Stimulated activated memory B cell treated with anti-CD40 and anti-IgM and Interleukin-4, amounts not matched to agents 10 μg/mL and 1 μg/mL and 100 μg/mL, for 72 hours (primary cell): Measurements from ENCODE around the gene DAPP1.

ENCODE experiments used
- ATAC-seq: fragments of 150-1000 bp; cut with Tn5 transposase; 2 replicates; pipeline ENCODE4 v1.10.0; 2021
- H3K27ac Mint-ChIP-seq: one replicate; pipeline ENCODE4 v1.8.0; 2022; ENCODE audit warnings: mild to moderate bottlenecking, mixed read lengths
- H3K27me3 Mint-ChIP-seq: one replicate; pipeline ENCODE4 v1.8.0; 2022; ENCODE audit warnings: mixed read lengths
- H3K36me3 Mint-ChIP-seq: one replicate; pipeline ENCODE4 v1.8.0; 2022; ENCODE audit warnings: mixed read lengths
- H3K4me1 Mint-ChIP-seq: one replicate; pipeline ENCODE4 v1.8.0; 2022; ENCODE audit warnings: mixed read lengths
- H3K4me3 Mint-ChIP-seq: one replicate; pipeline ENCODE4 v1.8.0; 2022; ENCODE audit warnings: mild to moderate bottlenecking, moderate library complexity, mixed read lengths
- H3K9me3 Mint-ChIP-seq: one replicate; pipeline ENCODE4 v1.8.0; 2022; ENCODE audit warnings: mixed read lengths

Gene DAPP1

DNA sequence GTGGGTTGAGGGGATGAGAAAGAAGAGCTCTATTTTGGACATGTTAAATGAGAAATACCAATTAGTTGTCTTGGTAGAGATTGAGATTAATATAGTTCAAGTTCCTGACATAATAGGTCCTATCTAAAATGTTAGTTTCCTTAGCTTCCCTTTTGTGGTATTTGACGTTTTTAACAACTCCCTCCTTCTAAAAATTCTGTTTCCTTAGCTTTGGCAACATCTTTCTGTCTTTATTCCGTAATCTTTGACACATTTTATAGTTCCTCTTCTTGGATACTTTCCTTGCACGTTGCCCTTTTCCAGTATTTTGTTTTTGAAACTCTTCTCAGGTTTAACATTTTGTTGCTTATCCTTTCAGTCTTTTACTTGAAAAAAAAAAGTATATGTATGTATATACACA is 40.7 kb downstream of the DAPP1 start:
- H3K36me3 Mint-ChIP-seq = peaks cover 68% of the 10 kb centered on the region

DNA sequence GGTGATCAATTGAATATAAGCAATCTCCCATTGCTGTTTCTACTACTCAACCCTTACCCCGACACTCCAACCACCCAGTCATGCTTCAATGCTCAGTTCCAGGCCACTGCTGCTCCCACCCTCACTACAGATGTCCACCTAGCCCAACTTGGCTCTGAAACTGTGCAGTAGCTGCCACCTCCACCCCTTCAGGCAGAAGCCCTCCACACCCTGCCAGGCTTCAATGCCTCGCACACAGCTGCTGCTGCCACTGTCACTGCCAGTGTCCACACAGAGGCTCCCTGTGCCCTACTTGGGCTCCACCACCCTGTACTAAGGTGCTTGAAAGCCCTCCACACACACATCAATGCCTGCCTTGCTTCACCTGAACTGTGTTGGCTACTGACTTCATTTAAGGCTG is 43.0 kb downstream of the DAPP1 start:
- H3K27me3 Mint-ChIP-seq = no peaks in the 10 kb centered on the region
- peak overlapping the region; percentile 74 for H3K27ac Mint-ChIP-seq
- peak; percentile 73 for ATAC-seq
- H3K4me3 Mint-ChIP-seq = peak overlapping the region; percentile 27
- H3K9me3 Mint-ChIP-seq = no peaks in the 10 kb centered on the region
- peaks cover 47% of the 10 kb centered on the region for H3K36me3 Mint-ChIP-seq
- H3K4me1 Mint-ChIP-seq = peaks cover 38% of the 10 kb centered on the region

More for the DNA sequence above, 40.7 kb downstream of the DAPP1 start:
- H3K9me3 Mint-ChIP-seq = no peaks in the 10 kb centered on the region
- no peak overlapping the region for H3K4me3 Mint-ChIP-seq
- no peak for ATAC-seq
- peak overlapping the region; percentile 88 for H3K27ac Mint-ChIP-seq
- H3K4me1 Mint-ChIP-seq = peaks cover 55% of the 10 kb centered on the region
- no peaks in the 10 kb centered on the region for H3K27me3 Mint-ChIP-seq

GRCh38 chr4:99860521-99860920 is 43.9 kb downstream of the DAPP1 start:
- Mint-ChIP-seq H3K4me1 (peaks cover 28% of the 10 kb centered on the region), H3K27ac (peak overlapping the region; percentile 42), H3K27me3 (no peaks in the 10 kb centered on the region), H3K36me3 (peaks cover 38% of the 10 kb centered on the region), H3K9me3 (no peaks in the 10 kb centered on the region), H3K4me3 (no peak overlapping the region)
- no peak for ATAC-seq

GRCh38 chr4:99861120-99861905 is 44.7 kb downstream of the DAPP1 start:
- H3K4me1 Mint-ChIP-seq = peaks cover 21% of the 10 kb centered on the region
- H3K9me3 Mint-ChIP-seq = no peaks in the 10 kb centered on the region
- no peaks in the 10 kb centered on the region for H3K27me3 Mint-ChIP-seq
- H3K4me3 Mint-ChIP-seq = no peak overlapping the region
- peaks cover 34% of the 10 kb centered on the region for H3K36me3 Mint-ChIP-seq
- ATAC-seq = peak; percentile 79
- H3K27ac Mint-ChIP-seq = peak overlapping the region; percentile 42

DNA sequence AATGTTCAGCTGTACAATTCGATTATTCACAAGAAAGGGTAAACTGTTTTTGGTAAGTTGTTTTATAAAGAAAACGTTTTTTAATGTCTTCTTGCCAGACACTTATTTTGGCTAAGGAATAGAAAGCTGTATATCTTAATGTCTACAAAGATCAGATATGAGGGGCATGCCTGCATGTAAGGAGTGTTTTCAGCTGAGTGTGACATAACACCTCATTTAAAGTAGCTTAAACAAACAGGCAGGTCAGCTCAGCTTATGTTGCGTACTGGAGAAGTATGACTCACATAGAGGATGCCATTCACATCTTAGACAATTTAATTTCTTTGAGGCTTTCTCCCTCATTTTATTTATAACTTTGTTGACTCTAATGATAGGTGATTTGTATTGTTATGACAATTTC is 47.2 kb downstream of the DAPP1 start:
- peaks cover 8% of the 10 kb centered on the region for H3K4me1 Mint-ChIP-seq
- H3K27me3 Mint-ChIP-seq = no peaks in the 10 kb centered on the region
- no peaks in the 10 kb centered on the region for H3K9me3 Mint-ChIP-seq
- no peak for ATAC-seq
- H3K27ac Mint-ChIP-seq = no peak overlapping the region
- H3K4me3 Mint-ChIP-seq = no peak overlapping the region
- H3K36me3 Mint-ChIP-seq = peaks cover 23% of the 10 kb centered on the region

- Mint-ChIP-seq H3K4me3 (no peak overlapping the region), H3K4me1 (no peaks in the 10 kb centered on the region), H3K27me3 (no peaks in the 10 kb centered on the region), H3K9me3 (no peaks in the 10 kb centered on the region), H3K27ac (peak overlapping the region; percentile 27), H3K36me3 (peaks cover 37% of the 10 kb centered on the region)
- no peak for ATAC-seq
Observed at GRCh38 chr4:99868126-99868596, 51.5 kb downstream of the DAPP1 start.

GRCh38 chr4:99872570-99872969 is 55.9 kb downstream of the DAPP1 start:
- H3K36me3 Mint-ChIP-seq = peaks cover 31% of the 10 kb centered on the region
- peak overlapping the region; percentile 9 for H3K27ac Mint-ChIP-seq
- ATAC-seq = no peak
- H3K9me3 Mint-ChIP-seq = no peaks in the 10 kb centered on the region
- no peaks in the 10 kb centered on the region for H3K27me3 Mint-ChIP-seq
- no peak overlapping the region for H3K4me3 Mint-ChIP-seq
- no peaks in the 10 kb centered on the region for H3K4me1 Mint-ChIP-seq

DNA sequence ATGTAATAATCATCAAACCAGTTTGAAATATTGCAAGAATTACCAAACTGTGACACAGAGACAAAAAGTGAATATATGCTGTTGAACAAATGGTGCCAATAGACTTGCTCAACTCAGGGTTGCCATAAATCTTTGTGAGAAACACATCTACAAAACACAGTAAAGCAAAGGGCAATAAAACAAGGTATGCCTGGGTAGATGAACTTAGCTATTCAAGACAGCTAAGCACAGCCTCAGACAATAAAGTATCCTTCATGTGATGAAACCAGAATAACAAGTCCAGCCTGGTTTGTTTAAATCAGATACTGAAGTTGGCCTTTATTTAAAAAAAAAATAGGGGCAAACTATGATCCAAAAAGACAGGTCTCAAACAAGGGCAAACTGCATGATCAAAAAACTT is 58.4 kb downstream of the DAPP1 start:
- no peaks in the 10 kb centered on the region for H3K9me3 Mint-ChIP-seq
- no peaks in the 10 kb centered on the region for H3K27me3 Mint-ChIP-seq
- H3K27ac Mint-ChIP-seq = no peak overlapping the region
- no peak overlapping the region for H3K4me3 Mint-ChIP-seq
- ATAC-seq = no peak
- no peaks in the 10 kb centered on the region for H3K4me1 Mint-ChIP-seq
- H3K36me3 Mint-ChIP-seq = peaks cover 26% of the 10 kb centered on the region

DNA sequence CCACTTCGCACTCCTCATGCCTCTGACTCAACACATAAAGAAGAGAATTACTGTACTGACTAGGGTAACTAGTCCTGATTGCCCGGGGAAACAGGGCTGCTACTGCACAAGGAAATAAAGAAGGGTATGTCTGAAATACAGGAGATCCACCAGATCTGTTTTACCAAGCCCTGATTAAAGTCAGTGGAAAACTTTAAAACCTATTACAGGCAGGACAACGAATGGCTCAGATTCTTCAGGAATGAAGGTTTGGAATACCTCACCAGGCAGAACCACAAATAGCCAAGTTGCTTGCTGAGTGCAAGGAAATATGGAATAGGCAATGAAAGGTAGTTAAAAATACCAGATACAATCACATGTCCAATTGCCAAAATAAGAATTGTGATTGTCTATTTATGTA is 60.3 kb downstream of the DAPP1 start:
- H3K4me1 Mint-ChIP-seq = no peaks in the 10 kb centered on the region
- no peak overlapping the region for H3K27ac Mint-ChIP-seq
- peaks cover 25% of the 10 kb centered on the region for H3K36me3 Mint-ChIP-seq
- H3K4me3 Mint-ChIP-seq = no peak overlapping the region
- ATAC-seq = no peak
- H3K9me3 Mint-ChIP-seq = no peaks in the 10 kb centered on the region
- H3K27me3 Mint-ChIP-seq = no peaks in the 10 kb centered on the region

GRCh38 chr4:99878604-99879003 is 62.0 kb downstream of the DAPP1 start:
- peaks cover 17% of the 10 kb centered on the region for H3K36me3 Mint-ChIP-seq
- H3K27ac Mint-ChIP-seq = no peak overlapping the region
- no peaks in the 10 kb centered on the region for H3K9me3 Mint-ChIP-seq
- no peak overlapping the region for H3K4me3 Mint-ChIP-seq
- ATAC-seq = no peak
- H3K4me1 Mint-ChIP-seq = no peaks in the 10 kb centered on the region
- H3K27me3 Mint-ChIP-seq = no peaks in the 10 kb centered on the region

GRCh38 chr4:99879458-99879857 is 62.8 kb downstream of the DAPP1 start:
- H3K9me3 Mint-ChIP-seq = no peaks in the 10 kb centered on the region
- H3K27me3 Mint-ChIP-seq = no peaks in the 10 kb centered on the region
- H3K27ac Mint-ChIP-seq = no peak overlapping the region
- H3K36me3 Mint-ChIP-seq = peaks cover 17% of the 10 kb centered on the region
- no peak overlapping the region for H3K4me3 Mint-ChIP-seq
- no peaks in the 10 kb centered on the region for H3K4me1 Mint-ChIP-seq
- ATAC-seq = no peak

GRCh38 chr4:99885063-99885664 is 68.5 kb downstream of the DAPP1 start:
- ATAC-seq = no peak
- Mint-ChIP-seq H3K36me3 (peaks cover 12% of the 10 kb centered on the region), H3K4me1 (peaks cover 6% of the 10 kb centered on the region), H3K4me3 (no peak overlapping the region), H3K27me3 (no peaks in the 10 kb centered on the region), H3K9me3 (no peaks in the 10 kb centered on the region), H3K27ac (no peak overlapping the region)

GRCh38 chr4:99885687-99886086 is 69.1 kb downstream of the DAPP1 start:
- Mint-ChIP-seq H3K9me3 (no peaks in the 10 kb centered on the region), H3K36me3 (peaks cover 7% of the 10 kb centered on the region), H3K4me3 (no peak overlapping the region), H3K4me1 (peaks cover 6% of the 10 kb centered on the region), H3K27ac (no peak overlapping the region), H3K27me3 (no peaks in the 10 kb centered on the region)
- ATAC-seq = no peak

DNA sequence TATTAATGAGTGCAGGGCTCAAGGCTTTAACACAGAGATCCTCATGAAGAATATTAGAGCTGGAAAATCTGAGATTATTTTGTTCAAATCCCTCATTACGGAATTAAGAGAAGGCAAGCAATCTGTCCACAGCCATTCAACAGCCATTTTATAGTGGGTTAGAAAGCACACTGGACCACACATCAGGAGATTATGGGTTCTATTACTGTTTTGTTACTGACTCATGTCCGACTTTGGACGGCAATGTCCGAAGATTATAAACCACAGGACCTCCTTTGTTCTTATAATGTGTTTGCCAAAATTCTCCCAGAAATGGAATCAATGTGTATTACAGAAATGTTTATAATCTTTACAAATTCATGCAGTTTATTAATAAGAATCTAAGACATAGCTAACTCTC is 69.5 kb downstream of the DAPP1 start:
- Mint-ChIP-seq H3K4me1 (peaks cover 10% of the 10 kb centered on the region), H3K27me3 (no peaks in the 10 kb centered on the region), H3K9me3 (no peaks in the 10 kb centered on the region), H3K4me3 (no peak overlapping the region), H3K36me3 (peaks cover 8% of the 10 kb centered on the region), H3K27ac (no peak overlapping the region)
- no peak for ATAC-seq

DNA sequence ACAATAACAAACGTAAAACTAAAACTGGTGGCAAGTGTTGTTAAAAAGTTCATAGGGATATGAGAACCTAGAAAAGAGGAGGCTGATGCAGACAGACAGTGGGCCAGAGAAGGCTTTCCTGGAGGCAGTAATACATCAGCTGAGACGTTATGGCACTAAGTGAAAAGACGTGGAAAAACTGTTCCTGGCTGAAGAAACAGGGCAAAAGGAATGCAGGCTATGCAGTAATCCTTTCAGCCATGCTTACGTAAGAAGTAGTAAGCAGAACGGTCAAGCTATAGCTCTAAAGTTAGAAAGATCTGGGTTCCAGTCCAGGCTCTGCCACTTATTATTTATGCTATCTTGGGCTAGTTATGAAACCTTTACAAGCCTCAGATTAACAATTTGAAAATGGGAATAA is 71.2 kb downstream of the DAPP1 start:
- no peaks in the 10 kb centered on the region for H3K9me3 Mint-ChIP-seq
- H3K4me3 Mint-ChIP-seq = no peak overlapping the region
- H3K27me3 Mint-ChIP-seq = no peaks in the 10 kb centered on the region
- peaks cover 17% of the 10 kb centered on the region for H3K4me1 Mint-ChIP-seq
- no peak for ATAC-seq
- H3K27ac Mint-ChIP-seq = no peak overlapping the region
- peaks cover 10% of the 10 kb centered on the region for H3K36me3 Mint-ChIP-seq

GRCh38 chr4:99891351-99891750 is 74.7 kb downstream of the DAPP1 start:
- Mint-ChIP-seq H3K4me3 (no peak overlapping the region), H3K27ac (no peak overlapping the region), H3K9me3 (no peaks in the 10 kb centered on the region), H3K36me3 (peaks cover 10% of the 10 kb centered on the region), H3K27me3 (no peaks in the 10 kb centered on the region), H3K4me1 (peaks cover 43% of the 10 kb centered on the region)
- ATAC-seq = no peak
